ENCODE results near the gene LARP4. TPM values are rescaled to one million over a fixed set of nuclear protein-coding genes. Genes with fewer than 3 reads are reported as not detected.
"Not testable (repeated sequence)": the region's sequence is repeated elsewhere in the genome, so short reads cannot be mapped to it uniquely, and the experiment has no call there.

LARP4 gene
- total and polyA plus RNA-seq, 2 experiments from 2014 or later: 28.3 to 28.9 TPM

- Histone ChIP-seq H3K27me3 (no peaks in the 10 kb centered on the region), H3K4me1 (ENCODE audit: low read depth) (peaks cover 12% of the 10 kb centered on the region), H3K36me3 (peaks cover 27% of the 10 kb centered on the region), H3K9me3 (ENCODE audit: low read depth) (no peaks in the 10 kb centered on the region), H3K27ac (peak overlapping the region; percentile 65), H3K4me3 (no peak overlapping the region)
- DNase-seq (ENCODE audit: low read depth in 1 of 2, low spot score in 1 of 2): peak in 1 of 2 donors; percentile 7
- TF ChIP-seq, protein P1, sequence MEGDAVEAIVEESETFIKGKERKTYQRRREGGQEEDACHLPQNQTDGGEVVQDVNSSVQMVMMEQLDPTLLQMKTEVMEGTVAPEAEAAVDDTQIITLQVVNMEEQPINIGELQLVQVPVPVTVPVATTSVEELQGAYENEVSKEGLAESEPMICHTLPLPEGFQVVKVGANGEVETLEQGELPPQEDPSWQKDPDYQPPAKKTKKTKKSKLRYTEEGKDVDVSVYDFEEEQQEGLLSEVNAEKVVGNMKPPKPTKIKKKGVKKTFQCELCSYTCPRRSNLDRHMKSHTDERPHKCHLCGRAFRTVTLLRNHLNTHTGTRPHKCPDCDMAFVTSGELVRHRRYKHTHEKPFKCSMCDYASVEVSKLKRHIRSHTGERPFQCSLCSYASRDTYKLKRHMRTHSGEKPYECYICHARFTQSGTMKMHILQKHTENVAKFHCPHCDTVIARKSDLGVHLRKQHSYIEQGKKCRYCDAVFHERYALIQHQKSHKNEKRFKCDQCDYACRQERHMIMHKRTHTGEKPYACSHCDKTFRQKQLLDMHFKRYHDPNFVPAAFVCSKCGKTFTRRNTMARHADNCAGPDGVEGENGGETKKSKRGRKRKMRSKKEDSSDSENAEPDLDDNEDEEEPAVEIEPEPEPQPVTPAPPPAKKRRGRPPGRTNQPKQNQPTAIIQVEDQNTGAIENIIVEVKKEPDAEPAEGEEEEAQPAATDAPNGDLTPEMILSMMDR (IDR thresholded peaks at IDR 0.05; ENCODE audit: low read depth, low read length): no peak
Observed at GRCh38 chr12:50425589-50426258, 25.0 kb downstream of the LARP4 start.

- H3K9me3 ChIP-seq (ENCODE audit: low read depth); H3K4me3 ChIP-seq; H3K4me1 ChIP-seq (ENCODE audit: low read depth); H3K27ac ChIP-seq; H3K27me3 ChIP-seq; DNase-seq (ENCODE audit: low read depth in 1 of 2, low spot score in 1 of 2): not testable (repeated sequence)
- peaks cover 59% of the 10 kb centered on the region for H3K36me3 ChIP-seq
Observed at GRCh38 chr12:50431656-50432055, 31.0 kb downstream of the LARP4 start.

- Histone ChIP-seq H3K27me3 (no peaks in the 10 kb centered on the region), H3K4me1 (ENCODE audit: low read depth) (no peaks in the 10 kb centered on the region), H3K36me3 (peaks cover 90% of the 10 kb centered on the region), H3K9me3 (ENCODE audit: low read depth) (no peaks in the 10 kb centered on the region), H3K27ac (no peak overlapping the region), H3K4me3 (no peak overlapping the region)
- TF ChIP-seq, protein P1 (IDR thresholded peaks at IDR 0.05; ENCODE audit: low read depth, low read length): no peak
- DNase-seq (ENCODE audit: low read depth in 1 of 2, low spot score in 1 of 2): no peak
Observed at GRCh38 chr12:50440288-50440687, 39.6 kb downstream of the LARP4 start.

GRCh38 chr12:50441763-50442162, 41.1 kb downstream of the LARP4 start:
- Histone ChIP-seq H3K4me3 (no peak overlapping the region), H3K9me3 (ENCODE audit: low read depth) (no peaks in the 10 kb centered on the region), H3K36me3 (peaks cover 86% of the 10 kb centered on the region), H3K4me1 (ENCODE audit: low read depth) (no peaks in the 10 kb centered on the region), H3K27ac (no peak overlapping the region), H3K27me3 (no peaks in the 10 kb centered on the region)
- TF ChIP-seq, protein P1 (IDR thresholded peaks at IDR 0.05; ENCODE audit: low read depth, low read length): no peak
- no peak for DNase-seq (ENCODE audit: low read depth in 1 of 2, low spot score in 1 of 2)

GRCh38 chr12:50442178-50442908, 41.7 kb downstream of the LARP4 start:
- TF ChIP-seq, protein P1 (IDR thresholded peaks at IDR 0.05; ENCODE audit: low read depth, low read length): no peak
- Histone ChIP-seq H3K36me3 (peaks cover 84% of the 10 kb centered on the region), H3K27me3 (no peaks in the 10 kb centered on the region), H3K4me1 (ENCODE audit: low read depth) (no peaks in the 10 kb centered on the region), H3K4me3 (no peak overlapping the region), H3K9me3 (ENCODE audit: low read depth) (no peaks in the 10 kb centered on the region), H3K27ac (peak overlapping the region; percentile 12)
- no peak for DNase-seq (ENCODE audit: low read depth in 1 of 2, low spot score in 1 of 2)

GRCh38 chr12:50449671-50450070, 49.0 kb downstream of the LARP4 start:
- not testable (repeated sequence) for DNase-seq (ENCODE audit: low read depth in 1 of 2, low spot score in 1 of 2); H3K9me3 ChIP-seq (ENCODE audit: low read depth); H3K4me3 ChIP-seq; H3K4me1 ChIP-seq (ENCODE audit: low read depth); H3K27ac ChIP-seq; H3K27me3 ChIP-seq
- peaks cover 25% of the 10 kb centered on the region for H3K36me3 ChIP-seq
